Measurements from ENCODE around the gene ZNF280D. TPM values are rescaled to one million over a fixed set of nuclear protein-coding genes. Genes with fewer than 3 reads are reported as not detected.

ZNF280D gene
- total RNA-seq, 2 experiments from 2014 or later: 14.6 to 20.8 TPM

- Mint-ChIP-seq H3K36me3 (no peaks in the 10 kb centered on the region), H3K9me3 (no peaks in the 10 kb centered on the region), H3K27me3 (no peaks in the 10 kb centered on the region), H3K27ac (no peak overlapping the region), H3K4me1 (peaks cover 14% of the 10 kb centered on the region), H3K4me3 (no peak overlapping the region)
- no peak for DNase-seq
Measured at GRCh38 chr15:56763141-56763895, 30.0 kb upstream of the ZNF280D start.

- no peaks in the 10 kb centered on the region for H3K9me3 Mint-ChIP-seq
- no peak overlapping the region for H3K4me3 Mint-ChIP-seq
Measured at GRCh38 chr15:56760186-56760585, 26.9 kb upstream of the ZNF280D start.

DNA sequence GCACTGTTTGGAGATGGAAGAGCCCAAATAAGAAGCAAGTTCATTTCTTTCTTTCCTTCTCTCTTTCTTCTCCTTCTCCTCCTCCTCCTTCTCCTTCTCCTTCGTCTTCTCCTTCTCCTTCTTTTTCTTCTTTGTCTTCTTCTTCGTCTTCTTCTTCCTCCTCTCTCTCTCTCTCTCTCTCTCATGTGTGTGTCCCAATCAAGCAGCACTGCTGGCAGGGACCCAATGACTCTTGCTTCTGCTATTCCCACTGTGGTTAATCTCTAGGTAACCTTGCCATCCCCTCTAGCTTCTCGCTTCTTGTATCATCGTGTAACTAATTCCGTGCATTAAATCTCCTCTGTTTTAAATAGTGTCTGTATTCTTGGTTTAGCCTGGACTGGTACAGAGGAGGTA is 26.1 kb upstream of the ZNF280D start:
- Mint-ChIP-seq H3K9me3 (no peaks in the 10 kb centered on the region), H3K4me3 (no peak overlapping the region), H3K27ac (no peak overlapping the region)

More at GRCh38 chr15:56760186-56760585, 26.9 kb upstream of the ZNF280D start:
- H3K4me1 Mint-ChIP-seq: peaks cover 3% of the 10 kb centered on the region
- no peak overlapping the region for H3K27ac Mint-ChIP-seq
- no peaks in the 10 kb centered on the region for H3K36me3 Mint-ChIP-seq
- H3K27me3 Mint-ChIP-seq: peaks cover 7% of the 10 kb centered on the region
- DNase-seq: no peak

GRCh38 chr15:56758770-56759449 is 25.6 kb upstream of the ZNF280D start:
- Mint-ChIP-seq H3K27me3 (peaks cover 7% of the 10 kb centered on the region), H3K36me3 (no peaks in the 10 kb centered on the region), H3K4me1 (no peaks in the 10 kb centered on the region), H3K4me3 (no peak overlapping the region), H3K27ac (no peak overlapping the region), H3K9me3 (no peaks in the 10 kb centered on the region)
- DNase-seq: no peak

More for the DNA sequence above, 26.1 kb upstream of the ZNF280D start:
- no peak for DNase-seq
- Mint-ChIP-seq H3K36me3 (no peaks in the 10 kb centered on the region), H3K4me1 (no peaks in the 10 kb centered on the region), H3K27me3 (peaks cover 7% of the 10 kb centered on the region)

DNA sequence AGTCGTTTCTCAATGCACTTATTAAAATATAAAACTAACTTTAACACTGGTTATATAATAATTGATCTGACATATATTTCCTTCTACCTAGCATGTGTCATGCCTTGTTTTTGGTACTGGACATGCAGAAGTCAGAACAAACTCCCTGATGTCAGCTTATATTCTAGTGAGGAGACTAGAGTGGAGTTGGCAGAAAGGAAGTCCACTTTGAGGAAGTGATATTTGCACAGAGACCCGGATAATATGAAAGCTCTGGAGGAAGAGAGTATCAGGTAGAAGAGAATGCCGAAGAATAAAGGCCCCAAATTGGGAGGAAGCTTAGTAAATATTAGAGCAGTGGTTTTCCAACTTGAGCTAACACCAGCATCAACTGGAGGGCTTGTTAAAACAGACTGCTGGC is 24.6 kb upstream of the ZNF280D start:
- Mint-ChIP-seq H3K27ac (no peak overlapping the region), H3K27me3 (peaks cover 7% of the 10 kb centered on the region)

GRCh38 chr15:56754772-56755370 is 21.6 kb upstream of the ZNF280D start:
- DNase-seq: no peak
- H3K27ac Mint-ChIP-seq: no peak overlapping the region
- H3K4me3 Mint-ChIP-seq: no peak overlapping the region
- no peaks in the 10 kb centered on the region for H3K36me3 Mint-ChIP-seq
- H3K4me1 Mint-ChIP-seq: no peaks in the 10 kb centered on the region
- peaks cover 7% of the 10 kb centered on the region for H3K27me3 Mint-ChIP-seq
- H3K9me3 Mint-ChIP-seq: no peaks in the 10 kb centered on the region

More for the DNA sequence above, 24.6 kb upstream of the ZNF280D start:
- H3K36me3 Mint-ChIP-seq: no peaks in the 10 kb centered on the region
- no peaks in the 10 kb centered on the region for H3K4me1 Mint-ChIP-seq
- DNase-seq: no peak
- H3K4me3 Mint-ChIP-seq: no peak overlapping the region
- no peaks in the 10 kb centered on the region for H3K9me3 Mint-ChIP-seq

- Mint-ChIP-seq H3K36me3 (no peaks in the 10 kb centered on the region), H3K4me1 (no peaks in the 10 kb centered on the region), H3K27ac (no peak overlapping the region), H3K9me3 (no peaks in the 10 kb centered on the region), H3K4me3 (no peak overlapping the region), H3K27me3 (peaks cover 6% of the 10 kb centered on the region)
- no peak for DNase-seq
Measured at GRCh38 chr15:56752986-56753385, 19.7 kb upstream of the ZNF280D start.

DNA sequence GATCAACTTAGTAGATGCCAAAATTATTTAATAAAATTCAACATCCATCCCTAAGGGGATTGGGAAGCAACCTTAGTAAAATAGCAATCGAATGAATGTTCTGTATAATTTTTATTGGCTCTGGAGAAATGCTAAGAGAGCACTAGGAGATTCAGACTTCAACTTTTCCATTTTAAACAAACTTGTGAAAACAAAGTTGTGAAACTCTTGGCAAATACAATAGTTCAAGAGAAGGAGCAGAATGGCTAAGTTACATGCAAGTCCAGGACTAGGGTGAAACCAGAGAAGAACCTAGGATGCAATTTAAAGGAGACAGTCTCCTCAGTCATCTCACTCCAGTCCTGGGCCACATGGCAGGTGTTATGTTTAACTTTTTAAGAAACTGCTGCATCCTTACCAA is 16.7 kb upstream of the ZNF280D start:
- Mint-ChIP-seq H3K4me3 (no peak overlapping the region), H3K27me3 (peaks cover 3% of the 10 kb centered on the region), H3K9me3 (no peaks in the 10 kb centered on the region), H3K4me1 (no peaks in the 10 kb centered on the region), H3K36me3 (no peaks in the 10 kb centered on the region), H3K27ac (no peak overlapping the region)
- DNase-seq: no peak

GRCh38 chr15:56744701-56745683 is 11.7 kb upstream of the ZNF280D start:
- H3K4me1 Mint-ChIP-seq: no peaks in the 10 kb centered on the region

DNA sequence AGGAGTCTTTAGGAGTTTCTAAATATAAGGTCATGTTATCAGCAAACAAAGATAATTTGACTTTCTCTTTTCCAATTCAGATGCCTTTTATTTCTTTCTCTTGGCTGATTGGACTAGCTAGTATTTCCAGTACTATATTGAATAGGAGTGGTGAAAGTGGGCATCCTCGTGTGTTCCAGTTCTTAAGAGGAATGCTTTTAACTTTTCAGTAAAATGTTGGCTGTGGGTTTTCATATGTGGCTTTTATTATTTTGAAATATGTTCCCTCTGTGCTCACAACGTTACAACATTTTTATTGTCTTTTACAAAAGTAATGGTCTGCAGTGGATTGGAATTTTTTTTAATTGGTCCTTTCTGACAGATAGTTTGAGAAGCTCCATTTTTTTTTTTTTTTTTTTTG is 8.2 kb upstream of the ZNF280D start:
- no peaks in the 10 kb centered on the region for H3K27me3 Mint-ChIP-seq
- DNase-seq: no peak
- H3K27ac Mint-ChIP-seq: no peak overlapping the region
- H3K4me1 Mint-ChIP-seq: no peaks in the 10 kb centered on the region
- no peak overlapping the region for H3K4me3 Mint-ChIP-seq
- H3K36me3 Mint-ChIP-seq: no peaks in the 10 kb centered on the region
- no peaks in the 10 kb centered on the region for H3K9me3 Mint-ChIP-seq

More at GRCh38 chr15:56744701-56745683, 11.7 kb upstream of the ZNF280D start:
- Mint-ChIP-seq H3K4me3 (no peak overlapping the region), H3K27ac (no peak overlapping the region), H3K27me3 (peaks cover 3% of the 10 kb centered on the region), H3K36me3 (no peaks in the 10 kb centered on the region), H3K9me3 (no peaks in the 10 kb centered on the region)
- DNase-seq: no peak

DNA sequence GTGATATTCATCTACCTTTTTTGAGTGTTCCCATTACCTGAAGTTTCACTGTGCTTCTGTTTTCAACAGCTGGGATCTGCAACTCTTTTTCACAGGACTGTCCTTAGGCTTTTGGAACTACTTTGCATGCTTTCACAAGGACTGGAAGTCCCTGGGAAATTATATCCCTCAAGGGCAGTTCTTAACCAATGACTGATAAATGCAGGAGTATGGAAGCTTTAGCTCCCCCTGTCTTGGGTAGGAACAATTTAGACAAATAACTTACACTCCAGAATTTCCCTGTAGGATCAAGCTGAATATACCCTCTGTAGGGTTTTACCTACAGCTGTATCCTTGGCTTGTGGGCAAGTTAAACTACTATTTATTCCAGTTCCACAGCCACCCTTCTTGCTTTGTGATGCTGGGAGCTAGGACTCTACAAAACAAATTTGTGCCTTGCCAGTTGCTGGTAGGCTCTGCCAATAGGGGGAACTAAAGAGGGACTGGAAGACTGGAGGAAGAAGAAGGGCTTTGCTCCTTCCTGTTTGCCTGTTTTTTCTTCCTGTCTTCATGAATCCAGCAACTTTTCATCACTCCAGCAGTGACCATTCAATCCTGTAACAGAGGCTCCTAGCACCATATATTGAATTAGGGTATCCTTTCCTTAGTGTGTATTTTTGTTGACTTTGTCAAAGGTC is 6.8 kb upstream of the ZNF280D start:
- Mint-ChIP-seq H3K36me3 (no peaks in the 10 kb centered on the region), H3K4me1 (peaks cover 3% of the 10 kb centered on the region), H3K9me3 (peaks cover 1% of the 10 kb centered on the region), H3K27me3 (no peaks in the 10 kb centered on the region), H3K27ac (no peak overlapping the region), H3K4me3 (no peak overlapping the region)
- no peak for DNase-seq

DNA sequence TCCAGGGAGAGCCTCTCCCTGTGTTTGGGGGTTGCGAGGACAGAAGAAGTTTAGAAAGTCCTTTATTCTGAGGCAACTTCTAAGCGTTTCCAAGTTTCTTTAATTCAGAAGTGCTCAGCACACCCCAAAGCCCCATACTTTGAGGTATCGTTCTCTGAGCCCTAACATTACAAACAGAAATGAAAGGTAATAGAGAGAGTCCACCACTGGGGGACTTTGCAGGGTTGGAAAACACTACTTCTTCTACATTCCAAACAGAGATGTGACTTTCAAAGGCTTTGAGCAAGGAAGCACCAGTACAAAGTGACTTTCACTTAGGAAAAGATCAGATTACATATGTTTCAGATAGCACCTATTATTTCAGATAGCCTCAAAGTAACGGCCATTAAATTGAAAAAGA is 6.2 kb upstream of the ZNF280D start:
- H3K27me3 Mint-ChIP-seq: no peaks in the 10 kb centered on the region
- DNase-seq: no peak
- no peak overlapping the region for H3K4me3 Mint-ChIP-seq
- H3K36me3 Mint-ChIP-seq: peaks cover 3% of the 10 kb centered on the region
- no peak overlapping the region for H3K27ac Mint-ChIP-seq
- H3K4me1 Mint-ChIP-seq: peaks cover 3% of the 10 kb centered on the region
- H3K9me3 Mint-ChIP-seq: peaks cover 6% of the 10 kb centered on the region

- DNase-seq: no peak
- peaks cover 3% of the 10 kb centered on the region for H3K4me1 Mint-ChIP-seq
- peaks cover 9% of the 10 kb centered on the region for H3K9me3 Mint-ChIP-seq
- H3K36me3 Mint-ChIP-seq: peaks cover 8% of the 10 kb centered on the region
- H3K27me3 Mint-ChIP-seq: no peaks in the 10 kb centered on the region
- no peak overlapping the region for H3K27ac Mint-ChIP-seq
- no peak overlapping the region for H3K4me3 Mint-ChIP-seq
Measured at GRCh38 chr15:56737791-56738190, 4.5 kb upstream of the ZNF280D start.
